Suprapubic skin (tissue), 3 donors: ENCODE results near the gene MARCKSL1.

Experiments
- CTCF ChIP-seq, 2 donors: fragments of 200-600 bp in 1 of 2; fragments of 450-650 bp in 1 of 2; sonication (generic) in 1 of 2; IDR thresholded peaks; one replicate each; pipeline ENCODE4 v1.5.1; 2016 to 2019; ENCODE audit warnings: antibody characterized with exemption in 2 of 2, mild to moderate bottlenecking in 1 of 2, moderate library complexity in 1 of 2
- POLR2A ChIP-seq, 2 donors: fragments of 450-650 bp; IDR thresholded peaks; one replicate each; pipeline ENCODE4 v1.6.1; 2017; ENCODE audit warnings: antibody characterized with exemption in 2 of 2, mild to moderate bottlenecking in 2 of 2, moderate library complexity in 2 of 2

GRCh38 chr1:32327204-32327603 lies 8.8 kb downstream of the MARCKSL1 start:
- TF ChIP-seq CTCF (IDR thresholded peaks at IDR 0.05) = no peak
- TF ChIP-seq POLR2A (IDR thresholded peaks at IDR 0.05) = no peak
